Heart right ventricle (tissue), 16 donors: ENCODE measurements around the gene OTUB2. TPM values are rescaled to one million over a fixed set of nuclear protein-coding genes. Genes with fewer than 3 reads are reported as not detected.

Experiments used
- ATAC-seq, 8 donors: fragments of 200-7000 bp; cut with Tn5 transposase; one replicate each; pipeline ENCODE4 v1.9.1; 2020; ENCODE audit warnings: mild to moderate bottlenecking in 8 of 8, moderate library complexity in 8 of 8, moderate number of reproducible peaks in 1 of 8
- DNase-seq, 2 donors: peaks; one replicate each; pipeline ENCODE4 v3.0.0-alpha.2; 2020
- H3K27ac ChIP-seq, 10 donors: fragments of 200-600 bp; sonication (generic) in 2 of 10; one replicate each; pipeline versions ENCODE4 v1.5.0 to v1.8.0; 2020 to 2022; ENCODE audit warnings: mild to moderate bottlenecking in 3 of 10
- H3K27me3 ChIP-seq, 7 donors: fragments of 200-600 bp; one replicate each; pipeline ENCODE4 v1.8.0; 2021 to 2022; ENCODE audit warnings: mild to moderate bottlenecking in 2 of 7
- H3K36me3 ChIP-seq, 9 donors: fragments of 200-600 bp; sonication (generic) in 1 of 9; one replicate each; pipeline versions ENCODE4 v1.5.0 to v1.8.0; 2020 to 2022; ENCODE audit warnings: mild to moderate bottlenecking in 2 of 9
- H3K4me1 ChIP-seq, 9 donors: fragments of 200-600 bp; sonication (generic) in 1 of 9; one replicate each; pipeline versions ENCODE4 v1.5.0 to v1.8.0; 2020 to 2022; ENCODE audit warnings: mild to moderate bottlenecking in 4 of 9
- H3K4me3 ChIP-seq, 10 donors: fragments of 200-600 bp; sonication (generic) in 2 of 10; one replicate each; pipeline versions ENCODE4 v1.5.0 to v1.8.0; 2020 to 2022; ENCODE audit warnings: mild to moderate bottlenecking in 7 of 10, moderate library complexity in 2 of 10
- H3K9me3 ChIP-seq, 11 donors: fragments of 200-600 bp in 10 of 11; sonication (generic) in 2 of 11; one replicate each; pipeline versions ENCODE4 v1.5.0 to v1.8.0; 2013 to 2022; ENCODE audit warnings: mild to moderate bottlenecking in 2 of 11, control low read depth in 1 of 11, moderate library complexity in 1 of 11
- WGBS, 2 donors: extraction: QIAGEN DNeasy Blood & Tissue Kit; methylation state at CpG; one replicate each; pipeline ENCODE4 v1.1.7; 2013; ENCODE audit warnings: inconsistent platforms in 1 of 2; 5-methylcytosine and 5-hydroxymethylcytosine counted together
- intact Hi-C, 10 donors: fragments of 100-400 bp; cut with DNase I; formaldehyde crosslinking; loops; one replicate each; pipeline versions ENCODE4 v1.11.1 to v1.14.2; 2022
- polyA plus RNA-seq, 2 donors: library from polyadenylated mRNA; stranded (reverse); fragments of 200-250 nt; gene quantifications; one replicate each; pipeline ENCODE4 v1.2.3, GENCODE V29; 2013
- total RNA-seq, 10 donors: library from RNA; stranded (reverse); fragmentation: NEBNext Ultra II Directional in 3 of 10; extraction: Animal tissue kit (Norgen Biotek cat#: 25700) in 3 of 10; gene quantifications; one replicate each; pipeline versions ENCODE4 v1.2.1 to v1.2.4, GENCODE V29; 2021 to 2023
- TF ChIP-seq, protein P1 (sequence below), 9 donors: fragments of 200-600 bp; sonication (generic) in 2 of 9; IDR thresholded peaks; one replicate each; pipeline versions ENCODE4 v1.5.0 to v1.8.0; 2021 to 2022; ENCODE audit warnings: antibody characterized with exemption in 9 of 9, mild to moderate bottlenecking in 5 of 9, moderate library complexity in 1 of 9
- donor health status: Arrhythmogenic right ventricular cardiomyopathy.
- donor health status: ischemic (EF 13 %, LVEDD 7.1; RV severe dilation, severe dysfunction).
- donor health status: healthy with polysubstance abuse.
- donor health status: DM: no; HTN: yes; CAD: no.
- donor health status: DM: no; HTN: no; CAD: no.
- donor health status: ischemic (EF 25% LVEDD 6.9; RV normal size, moderate dysfunction).
- donor health status: ischemic (EF 25% LVEDD 5.7; RV mildly dilated, moderate dysfunction).
- donor health status: healthy.
- donor health status: DM: yes; HTN: yes; CAD: no.
- donor health status: Ischemic cardiomyopathy.
- donor health status: ischemic (EF 35%, LVEDD 5.7; RV mildly dilated, moderate dysfunction).
- donor health status: nonischemic (EF 11% LVEDD 7.7; RV severe dilation, severe dysfunction).
- donor health status: DM: yes; HTN: yes; CAD: no.
- donor health status: PGD.
- donor health status: ischemic (EF 29% LVEDD 5.4; RV normal size, mild dysfunction).
- donor health status: nonischemic (EF 23%, LVEDD 6.1; RV moderate dilation, normal function).

OTUB2 gene
- total and polyA plus RNA-seq, 12 donors: 0.07 to 0.37 (median 0.16) TPM; not detected in 1

DNA sequence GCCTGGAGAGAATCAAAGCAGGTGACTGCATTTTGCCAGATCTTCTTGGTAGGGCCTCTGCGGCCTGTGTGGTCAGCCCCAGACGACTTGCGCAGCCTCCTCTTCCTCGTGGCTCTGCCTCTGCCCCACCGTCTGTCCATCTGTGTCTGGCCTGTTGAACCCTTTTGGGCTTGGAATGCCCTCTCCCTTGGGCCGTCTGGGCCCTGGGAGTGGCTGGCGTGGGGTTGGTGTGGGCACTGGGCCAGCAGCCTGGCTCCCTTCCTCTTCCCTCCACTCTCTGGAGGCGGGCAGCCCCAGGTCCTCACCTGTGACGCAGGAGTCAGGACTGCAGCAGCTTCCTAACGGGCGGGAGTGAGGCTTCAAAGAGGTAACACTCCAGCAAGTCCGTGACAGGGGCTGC lies 38.8 kb upstream of the OTUB2 start:
- Histone ChIP-seq H3K27me3 (no peaks in the 10 kb centered on the region), H3K36me3 (no peaks in the 10 kb centered on the region), H3K27ac (peak overlapping the region; percentile 37 to 92 (median 84)), H3K4me1 (peaks cover 0 to 54% (median 31%) of the 10 kb centered on the region in 9 donors), H3K4me3 (no peak overlapping the region), H3K9me3 (no peaks in the 10 kb centered on the region)
- DNase-seq: peak in 1 of 2 donors; percentile 52
- peak; percentile 6 to 71 (median 46) for ATAC-seq
- intact Hi-C loops: no loop called here
- TF ChIP-seq, protein P1, sequence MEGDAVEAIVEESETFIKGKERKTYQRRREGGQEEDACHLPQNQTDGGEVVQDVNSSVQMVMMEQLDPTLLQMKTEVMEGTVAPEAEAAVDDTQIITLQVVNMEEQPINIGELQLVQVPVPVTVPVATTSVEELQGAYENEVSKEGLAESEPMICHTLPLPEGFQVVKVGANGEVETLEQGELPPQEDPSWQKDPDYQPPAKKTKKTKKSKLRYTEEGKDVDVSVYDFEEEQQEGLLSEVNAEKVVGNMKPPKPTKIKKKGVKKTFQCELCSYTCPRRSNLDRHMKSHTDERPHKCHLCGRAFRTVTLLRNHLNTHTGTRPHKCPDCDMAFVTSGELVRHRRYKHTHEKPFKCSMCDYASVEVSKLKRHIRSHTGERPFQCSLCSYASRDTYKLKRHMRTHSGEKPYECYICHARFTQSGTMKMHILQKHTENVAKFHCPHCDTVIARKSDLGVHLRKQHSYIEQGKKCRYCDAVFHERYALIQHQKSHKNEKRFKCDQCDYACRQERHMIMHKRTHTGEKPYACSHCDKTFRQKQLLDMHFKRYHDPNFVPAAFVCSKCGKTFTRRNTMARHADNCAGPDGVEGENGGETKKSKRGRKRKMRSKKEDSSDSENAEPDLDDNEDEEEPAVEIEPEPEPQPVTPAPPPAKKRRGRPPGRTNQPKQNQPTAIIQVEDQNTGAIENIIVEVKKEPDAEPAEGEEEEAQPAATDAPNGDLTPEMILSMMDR (IDR thresholded peaks at IDR 0.05): no peak
- 56 to 61% methylated on average over 12 of the region's 12 CpGs for WGBS, 2 donors

DNA sequence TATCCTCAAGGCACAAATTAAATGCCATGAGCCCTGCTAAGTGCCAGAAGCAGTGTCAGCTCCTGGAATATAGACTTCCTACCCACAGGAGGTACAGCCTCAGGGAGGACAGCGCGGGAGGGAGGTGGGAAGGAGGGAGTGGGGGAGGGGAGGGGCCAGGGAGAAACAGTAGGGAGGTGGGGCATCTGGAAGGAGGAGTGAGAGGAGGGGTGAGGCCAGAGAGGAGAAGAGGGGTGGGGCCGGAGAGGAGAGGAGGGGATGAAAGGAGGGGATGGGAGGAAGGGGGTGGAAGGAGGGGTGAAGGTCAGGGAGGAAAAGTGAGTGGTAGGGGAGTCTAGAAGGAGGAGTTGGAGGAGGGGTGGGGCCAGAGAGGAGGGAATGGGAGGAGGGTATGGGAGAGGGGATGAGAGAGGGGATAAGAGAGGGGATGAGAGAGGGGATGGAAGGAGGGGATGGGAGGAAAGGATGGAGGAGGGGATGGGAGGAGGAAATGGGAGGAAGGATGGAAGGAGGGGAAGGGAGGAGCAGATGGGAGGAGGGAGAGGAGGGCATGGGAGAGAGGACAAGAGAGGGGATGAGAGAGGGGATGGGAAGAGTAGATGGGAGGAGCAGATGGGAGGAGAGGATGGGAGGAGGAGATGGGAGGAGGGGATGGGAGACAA lies 38.2 kb upstream of the OTUB2 start:
- H3K27me3 ChIP-seq: no peaks in the 10 kb centered on the region
- intact Hi-C loops: no loop called here
- H3K4me3 ChIP-seq: no peak overlapping the region
- peak overlapping the region in 7 of 10 donors; percentile 66 to 92 (median 87) for H3K27ac ChIP-seq
- no peak for ATAC-seq
- no peaks in the 10 kb centered on the region for H3K9me3 ChIP-seq
- WGBS, 2 donors: 63 to 73% methylated on average over 3 of the region's 3 CpGs
- DNase-seq: no peak
- H3K36me3 ChIP-seq: no peaks in the 10 kb centered on the region
- peaks cover 0 to 49% (median 25%) of the 10 kb centered on the region in 9 donors for H3K4me1 ChIP-seq
- TF ChIP-seq, protein P1 (IDR thresholded peaks at IDR 0.05): no peak

DNA sequence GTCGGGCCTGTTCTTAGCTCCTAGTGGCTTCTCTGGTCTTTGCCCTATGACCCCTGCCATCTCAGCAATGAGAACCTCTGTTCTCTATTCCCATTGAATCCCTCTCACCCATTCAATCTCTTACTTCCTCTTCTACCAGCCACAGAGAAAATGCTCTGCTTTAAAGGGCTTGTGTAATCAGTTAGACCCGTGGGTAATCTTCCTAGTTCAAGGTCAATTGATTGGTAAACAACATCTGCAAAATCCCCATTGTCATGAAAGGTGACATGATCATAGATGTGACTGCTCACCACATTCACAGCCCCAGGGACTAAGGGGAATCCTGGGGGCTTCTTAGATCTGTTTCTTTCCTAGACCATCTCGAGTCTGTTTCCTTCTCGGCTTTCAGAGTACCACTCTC lies 36.2 kb upstream of the OTUB2 start:
- no peak for ATAC-seq
- Histone ChIP-seq H3K36me3 (no peaks in the 10 kb centered on the region), H3K27me3 (no peaks in the 10 kb centered on the region), H3K9me3 (no peaks in the 10 kb centered on the region), H3K4me1 (peaks cover 0 to 32% (median 18%) of the 10 kb centered on the region in 9 donors), H3K4me3 (no peak overlapping the region), H3K27ac (peak overlapping the region in 2 of 10 donors; percentile 4 to 35)
- intact Hi-C loops: no loop called here
- 68 to 76% methylated on average over 4 of the region's 4 CpGs for WGBS, 2 donors
- TF ChIP-seq, protein P1 (IDR thresholded peaks at IDR 0.05): no peak
- DNase-seq: no peak

DNA sequence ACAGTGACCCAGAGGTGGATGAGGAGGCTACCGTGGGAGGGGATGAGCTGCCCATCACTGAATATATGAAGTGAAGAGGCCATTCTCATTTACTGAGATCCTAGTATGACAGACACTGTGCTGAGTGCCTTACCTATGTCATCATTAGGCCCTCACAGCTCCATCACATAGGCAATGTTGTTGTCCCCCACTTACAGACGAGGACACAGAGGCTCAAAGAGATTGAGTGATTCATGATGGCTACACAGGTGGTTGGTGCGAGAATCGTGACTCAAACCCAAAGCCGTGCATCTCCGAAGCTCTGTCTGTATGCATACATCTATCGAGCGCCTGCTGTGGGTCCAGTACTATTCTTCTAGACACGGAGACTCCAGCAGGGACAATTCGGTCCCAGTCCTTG lies 34.9 kb upstream of the OTUB2 start:
- peaks cover 5 to 32% (median 26%) of the 10 kb centered on the region in 9 donors for H3K4me1 ChIP-seq
- DNase-seq (no peak), ATAC-seq (no peak)
- TF ChIP-seq, protein P1 (IDR thresholded peaks at IDR 0.05): no peak
- intact Hi-C loops: no loop called here
- H3K36me3 ChIP-seq: no peaks in the 10 kb centered on the region
- no peak overlapping the region for H3K27ac ChIP-seq
- no peaks in the 10 kb centered on the region for H3K9me3 ChIP-seq
- 86 to 89% methylated on average over 10 of the region's 10 CpGs for WGBS, 2 donors
- peaks cover 0 to 7% (median 0%) of the 10 kb centered on the region in 7 donors for H3K27me3 ChIP-seq
- no peak overlapping the region for H3K4me3 ChIP-seq
